Measurements from ENCODE around the gene HCFC1R1. TPM values are rescaled to one million over a fixed set of nuclear protein-coding genes. Genes with fewer than 3 reads are reported as not detected.

HCFC1R1 gene
- polyA plus RNA-seq, 3 donors from 2014 or later: 17.2 to 37.3 (median 21.5) TPM

DNA sequence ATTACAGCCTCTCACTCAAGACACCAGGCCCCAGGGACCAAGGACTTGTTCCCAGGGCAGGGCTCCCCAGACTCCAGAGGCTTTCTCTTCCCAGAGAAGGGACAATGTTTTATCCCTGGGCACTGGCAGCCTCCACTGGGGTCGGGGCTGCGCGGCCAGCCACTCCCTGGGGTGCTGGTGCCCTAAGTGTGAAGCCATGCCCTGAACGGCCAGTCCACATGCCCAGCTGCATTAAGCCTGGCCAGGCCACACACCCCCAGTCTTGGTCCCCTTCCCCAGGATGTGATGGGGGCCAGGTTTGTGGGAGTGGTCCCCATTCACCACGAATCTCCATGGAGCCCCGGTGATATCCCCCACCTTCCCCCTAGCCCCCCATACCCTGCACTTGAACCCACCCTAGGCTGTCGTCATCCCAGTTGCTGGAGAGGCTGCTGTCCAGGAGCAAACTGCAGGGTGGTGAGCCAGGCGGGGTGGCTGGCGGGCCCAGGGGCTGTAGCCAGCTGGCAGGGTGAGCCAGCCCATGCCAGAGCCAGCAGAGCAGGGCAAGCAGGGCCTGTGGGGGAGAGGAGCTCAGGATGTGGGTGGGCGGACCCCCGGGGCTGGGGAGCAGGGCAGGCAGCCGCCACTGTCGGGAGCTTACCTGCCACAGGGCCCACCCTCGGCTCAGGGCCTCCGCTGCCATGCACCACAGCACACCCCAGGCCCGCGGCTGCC lies 50.0 kb downstream of the HCFC1R1 start:
- no peak overlapping the region for H3K4me3 Mint-ChIP-seq
- peaks cover 0 to 1% (median 0%) of the 10 kb centered on the region in 3 donors for H3K27me3 Mint-ChIP-seq (ENCODE audit: low read depth in 3 of 3)
- peaks cover under 1 to 12% of the 10 kb centered on the region in 2 donors for H3K4me1 Mint-ChIP-seq
- no peaks in the 10 kb centered on the region for H3K36me3 Mint-ChIP-seq
- H3K9me3 Mint-ChIP-seq: no peaks in the 10 kb centered on the region
- DNase-seq: no peak
- no peak overlapping the region for H3K27ac Mint-ChIP-seq

DNA sequence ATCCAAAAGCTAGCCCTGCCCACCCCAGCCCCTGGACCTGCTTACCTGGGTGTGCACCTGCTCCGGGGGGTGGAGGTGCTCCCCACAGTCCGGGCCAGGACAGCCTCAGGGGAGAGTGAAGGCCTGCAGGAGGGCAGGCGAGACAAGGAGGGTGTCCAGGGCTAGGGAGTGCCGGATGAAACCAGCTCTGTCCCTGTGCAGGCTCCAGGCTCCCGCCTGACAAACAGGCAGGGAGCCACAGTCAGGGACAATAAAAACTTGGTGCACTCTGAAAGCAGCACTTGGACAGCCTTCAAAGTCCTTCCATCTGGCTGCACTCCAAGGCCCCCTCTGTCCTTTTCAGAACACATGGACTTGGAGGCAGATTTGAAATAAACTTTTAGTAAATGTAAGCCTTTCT lies 50.6 kb downstream of the HCFC1R1 start:
- H3K9me3 Mint-ChIP-seq: no peaks in the 10 kb centered on the region
- H3K27ac Mint-ChIP-seq: no peak overlapping the region
- H3K27me3 Mint-ChIP-seq (ENCODE audit: low read depth in 3 of 3): peaks cover 4 to 6% (median 5%) of the 10 kb centered on the region in 3 donors
- H3K4me1 Mint-ChIP-seq: peaks cover 7 to 18% of the 10 kb centered on the region in 2 donors
- no peak overlapping the region for H3K4me3 Mint-ChIP-seq
- H3K36me3 Mint-ChIP-seq: no peaks in the 10 kb centered on the region
- DNase-seq: no peak

Other genes starting within 250 kb of the HCFC1R1 start
- 100 to 1,000 TPM; 252 to 523 (median 328) TPM for gene ELOB, start 246.7 kb downstream of the HCFC1R1 start, polyA plus RNA-seq
- 1 to 10 TPM in 2 of 3 donors, not detected in 1; 1.1 to 4.0 TPM for gene PRSS33, start 236.4 kb downstream of the HCFC1R1 start, polyA plus RNA-seq
- gene PRSS41, start 225.5 kb downstream of the HCFC1R1 start, polyA plus RNA-seq: not detected
- 10 to 100 TPM in 1 of 3 donors, 1 to 10 TPM in 2; 3.1 to 11.0 (median 6.8) TPM for gene PRSS21, start 206.7 kb downstream of the HCFC1R1 start, polyA plus RNA-seq
- 1 to 10 TPM; 1.2 to 3.9 (median 1.5) TPM for gene ZG16B, start 193.6 kb downstream of the HCFC1R1 start, polyA plus RNA-seq
- gene PRSS22, start 165.8 kb downstream of the HCFC1R1 start, polyA plus RNA-seq: under 1 TPM in 2 of 3 donors, not detected in 1; 0.23 to 0.40 TPM
- gene FLYWCH2, start 140.7 kb downstream of the HCFC1R1 start, polyA plus RNA-seq: 10 to 100 TPM; 15.9 to 24.5 (median 18.3) TPM
- gene FLYWCH1, start 112.0 kb downstream of the HCFC1R1 start, polyA plus RNA-seq: 10 to 100 TPM in 1 of 3 donors, 1 to 10 TPM in 2; 2.5 to 16.1 (median 4.8) TPM
- not detected for gene KREMEN2, start 59.7 kb downstream of the HCFC1R1 start, polyA plus RNA-seq
- 1 to 10 TPM; 2.7 to 3.5 (median 2.7) TPM for gene PAQR4, start 54.6 kb downstream of the HCFC1R1 start, polyA plus RNA-seq
- gene PKMYT1, start 43.5 kb downstream of the HCFC1R1 start, polyA plus RNA-seq: 1 to 10 TPM in 2 of 3 donors, not detected in 1; 3.2 to 4.3 TPM
- not detected for gene CLDN9, start 11.0 kb downstream of the HCFC1R1 start, polyA plus RNA-seq
- not detected for gene CLDN6, start 5.8 kb downstream of the HCFC1R1 start, polyA plus RNA-seq
- gene TNFRSF12A, start 3.6 kb downstream of the HCFC1R1 start, polyA plus RNA-seq: 1 to 10 TPM; 1.2 to 1.4 (median 1.4) TPM
- gene THOC6, start 93 bp upstream of the HCFC1R1 start, polyA plus RNA-seq: 10 to 100 TPM; 40.1 to 45.4 (median 42.1) TPM
- gene BICDL2, start 13.0 kb upstream of the HCFC1R1 start, polyA plus RNA-seq: not detected
- 1 to 10 TPM in 1 of 3 donors, under 1 TPM in 2; 0.19 to 2.2 (median 0.73) TPM for gene MMP25, start 22.6 kb upstream of the HCFC1R1 start, polyA plus RNA-seq
- gene IL32, start 41.7 kb upstream of the HCFC1R1 start, polyA plus RNA-seq: 1,000 to 10,000 TPM in 1 of 3 donors, 100 to 1,000 TPM in 2; 878 to 1,331 (median 944) TPM
- under 1 TPM in 1 of 3 donors, not detected in 2; 0.13 TPM for gene ZSCAN10, start 75.4 kb upstream of the HCFC1R1 start, polyA plus RNA-seq
- under 1 TPM in 1 of 3 donors, not detected in 2; 0.13 TPM for gene ZNF205, start 88.6 kb upstream of the HCFC1R1 start, polyA plus RNA-seq
- 1 to 10 TPM; 1.7 to 4.5 (median 2.4) TPM for gene ZNF213, start 111.1 kb upstream of the HCFC1R1 start, polyA plus RNA-seq
- gene OR1F1, start 164.3 kb upstream of the HCFC1R1 start, polyA plus RNA-seq: not detected
- gene ZNF200, start 211.2 kb upstream of the HCFC1R1 start, polyA plus RNA-seq: 10 to 100 TPM in 1 of 3 donors, 1 to 10 TPM in 2; 6.2 to 14.5 (median 9.8) TPM
- gene MEFV, start 232.7 kb upstream of the HCFC1R1 start, polyA plus RNA-seq: under 1 TPM in 2 of 3 donors, not detected in 1; 0.32 to 0.46 TPM

All from immature natural killer cell (primary cell).